Neural cell (in vitro differentiated cells): ENCODE measurements around the gene TOP3A. TPM values are rescaled to one million over a fixed set of nuclear protein-coding genes. Genes with fewer than 3 reads are reported as not detected.
"Not testable (repeated sequence)": the region's sequence is repeated elsewhere in the genome, so short reads cannot be mapped to it uniquely, and the experiment has no call there.

Experiments used
- H2AFZ ChIP-seq: fragments of 200-600, 300-800 bp; sonication (generic), shearing (Covaris generic); 2 replicates; pipeline ENCODE4 v1.6.0; 2014; ENCODE audit warnings: low read depth, mild to moderate bottlenecking, antibody characterized with exemption, low read length, moderate library complexity
- H3F3A ChIP-seq: fragments of 200-600 bp; shearing (Covaris generic); 2 replicates; pipeline ENCODE4 v1.6.1; 2016; ENCODE audit warnings: mild to moderate bottlenecking, moderate library complexity, mixed read lengths, antibody characterized with exemption, low read length; ENCODE audit not compliant: insufficient read depth, poor library complexity, severe bottlenecking
- H3K27ac ChIP-seq: fragments of 200-600, 300-800 bp; sonication (generic), shearing (Covaris generic); 2 replicates; pipeline ENCODE4 v1.5.1; 2014; ENCODE audit warnings: mild to moderate bottlenecking, low read length, moderate library complexity
- H3K27me3 ChIP-seq: fragments of 300-800, 200-600 bp; sonication (generic), shearing (Covaris generic); 2 replicates; pipeline ENCODE4 v1.6.0; 2014; ENCODE audit warnings: mild to moderate bottlenecking, low read depth, low read length, moderate library complexity; ENCODE audit not compliant: insufficient read depth
- H3K36me3 ChIP-seq: fragments of 300-800, 200-600 bp; sonication (generic), shearing (Covaris generic); 2 replicates; pipeline ENCODE4 v1.5.1; 2014; ENCODE audit warnings: mild to moderate bottlenecking, antibody characterized with exemption, low read length, moderate library complexity; ENCODE audit not compliant: insufficient read depth
- H3K4me2 ChIP-seq: fragments of 300-800, 200-600 bp; sonication (generic), shearing (Covaris generic); 2 replicates; pipeline ENCODE4 v1.6.0; 2014; ENCODE audit warnings: mild to moderate bottlenecking, low read length
- H3K4me3 ChIP-seq: fragments of 300-800, 200-600 bp; sonication (generic), shearing (Covaris generic); 2 replicates; pipeline ENCODE4 v1.5.1; 2014; ENCODE audit warnings: mild to moderate bottlenecking, low read length, moderate library complexity
- H3K79me2 ChIP-seq: fragments of 200-600 bp; shearing (Covaris generic); replicated peaks from 2 replicates; pipeline ENCODE4 v1.6.0; 2014; ENCODE audit warnings: mild to moderate bottlenecking, low read length, moderate library complexity; ENCODE audit not compliant: insufficient read depth
- H3K9ac ChIP-seq: fragments of 300-800, 200-600 bp; sonication (generic), shearing (Covaris generic); 2 replicates; pipeline ENCODE4 v1.6.1; 2016; ENCODE audit warnings: mild to moderate bottlenecking, low read length, mixed read lengths
- H3K9me2 ChIP-seq: fragments of 200-600 bp; shearing (Covaris generic); 2 replicates; pipeline ENCODE4 v1.6.1; 2016; ENCODE audit warnings: mild to moderate bottlenecking, low read length, mixed read lengths; ENCODE audit not compliant: insufficient read depth
- H3K9me3 ChIP-seq: fragments of 200-600, 300-800 bp; sonication (generic), shearing (Covaris generic); 2 replicates; pipeline ENCODE4 v1.6.1; 2016; ENCODE audit warnings: mild to moderate bottlenecking, mixed run types, low read length, moderate library complexity, mixed read lengths
- H4K20me1 ChIP-seq: fragments of 200-600 bp; shearing (Covaris generic); 2 replicates; pipeline ENCODE4 v1.6.1; 2016; ENCODE audit warnings: mild to moderate bottlenecking, mixed run types; ENCODE audit not compliant: insufficient read depth
- CTCF ChIP-seq: fragments of 450-650 bp; IDR thresholded peaks from 2 replicates; pipeline ENCODE4 v1.5.1; 2014; ENCODE audit warnings: antibody characterized with exemption, mild to moderate bottlenecking, moderate library complexity; ENCODE audit not compliant: poor library complexity, severe bottlenecking
- EP300 ChIP-seq: fragments of 450-650 bp; conservative IDR thresholded peaks from 2 replicates; pipeline ENCODE4 v1.6.1; 2014; ENCODE audit warnings: antibody characterized with exemption, mild to moderate bottlenecking, moderate library complexity; ENCODE audit not compliant: poor library complexity, severe bottlenecking
- EZH2 ChIP-seq: fragments of 200-600, 300-800 bp; shearing (Covaris generic), sonication (generic); IDR thresholded peaks from 2 replicates; pipeline ENCODE4 v1.6.1; 2014; ENCODE audit warnings: antibody characterized with exemption, low read length, borderline replicate concordance, mild to moderate bottlenecking; ENCODE audit not compliant: insufficient read depth, poor library complexity, severe bottlenecking
- MXI1 ChIP-seq: fragments of 450-650 bp; conservative IDR thresholded peaks from 2 replicates; pipeline ENCODE4 v1.6.1; 2014; ENCODE audit warnings: antibody characterized with exemption, mild to moderate bottlenecking; ENCODE audit not compliant: poor library complexity, severe bottlenecking
- POLR2AphosphoS5 ChIP-seq: IDR thresholded peaks from 2 replicates; pipeline ENCODE4 v1.6.1; 2012
- RAD21 ChIP-seq: fragments of 450-650 bp; conservative IDR thresholded peaks from 2 replicates; pipeline ENCODE4 v1.6.1; 2014; ENCODE audit warnings: antibody characterized with exemption, mild to moderate bottlenecking, moderate library complexity
- REST ChIP-seq: IDR thresholded peaks from 2 replicates; pipeline ENCODE4 v1.6.1; 2012; ENCODE audit warnings: borderline replicate concordance
- SMC3 ChIP-seq: fragments of 450-650 bp; conservative IDR thresholded peaks from 2 replicates; pipeline ENCODE4 v1.6.1; 2014; ENCODE audit warnings: antibody characterized with exemption, mild to moderate bottlenecking, moderate library complexity; ENCODE audit not compliant: poor library complexity
- TAF1 ChIP-seq: IDR thresholded peaks from 2 replicates; pipeline ENCODE4 v1.6.1; 2012; ENCODE audit warnings: low read depth
- polyA plus RNA-seq: library from polyadenylated mRNA; depleted of rRNA; stranded (reverse); fragments of >200 nt; gene quantifications from 2 replicates; pipeline ENCODE4 v1.2.3, GENCODE V29; 2014

Gene TOP3A
- polyA plus RNA-seq, 1 donor from 2014 or later, result 31.9 TPM

- Histone ChIP-seq H3K9me2 (no peaks in the 10 kb centered on the region), H4K20me1 (no peaks in the 10 kb centered on the region), H3K27me3 (no peaks in the 10 kb centered on the region), H3F3A (no peaks in the 10 kb centered on the region), H3K4me3 (no peak overlapping the region), H3K36me3 (no peaks in the 10 kb centered on the region), H3K9ac (no peak overlapping the region), H3K79me2 (no peaks in the 10 kb centered on the region), H3K4me2 (no peak overlapping the region), H2AFZ (no peak overlapping the region), H3K27ac (no peak overlapping the region), H3K9me3 (no peaks in the 10 kb centered on the region)
- TF ChIP-seq RAD21, result no peak
- no peak for TF ChIP-seq EZH2
- TF ChIP-seq TAF1, result no peak
- TF ChIP-seq CTCF, result no peak
- TF ChIP-seq EP300, result no peak
- no peak for TF ChIP-seq REST
- TF ChIP-seq POLR2AphosphoS5, result no peak
Observed at GRCh38 chr17:18344021-18344420, 29.2 kb upstream of the TOP3A start.

- H3F3A ChIP-seq, result no peaks in the 10 kb centered on the region
- no peaks in the 10 kb centered on the region for H3K9me3 ChIP-seq
- no peaks in the 10 kb centered on the region for H3K9me2 ChIP-seq
- no peak overlapping the region for H3K9ac ChIP-seq
- no peaks in the 10 kb centered on the region for H3K36me3 ChIP-seq
- H3K27ac ChIP-seq, result no peak overlapping the region
- no peak overlapping the region for H3K4me3 ChIP-seq
- H4K20me1 ChIP-seq, result no peaks in the 10 kb centered on the region
- TF ChIP-seq REST (no peak), EP300 (no peak), MXI1 (no peak), CTCF (no peak), SMC3 (no peak), POLR2AphosphoS5 (no peak), RAD21 (no peak), TAF1 (no peak), EZH2 (no peak)
- H3K79me2 ChIP-seq, result no peaks in the 10 kb centered on the region
- H2AFZ ChIP-seq, result no peak overlapping the region
- H3K27me3 ChIP-seq, result no peaks in the 10 kb centered on the region
- H3K4me2 ChIP-seq, result no peak overlapping the region
Observed at GRCh38 chr17:18339933-18340332, 25.1 kb upstream of the TOP3A start.

GRCh38 chr17:18338158-18338557 is 23.4 kb upstream of the TOP3A start:
- not testable (repeated sequence) for H3K4me3 ChIP-seq, H3K27me3 ChIP-seq, H4K20me1 ChIP-seq, H3K79me2 ChIP-seq, H3K9me3 ChIP-seq, H3K36me3 ChIP-seq, H3K9ac ChIP-seq, H3K9me2 ChIP-seq, H3K27ac ChIP-seq, H3F3A ChIP-seq, H2AFZ ChIP-seq, H3K4me2 ChIP-seq
